ENCODE results near the gene MSH3. TPM values are rescaled to one million over a fixed set of nuclear protein-coding genes. Genes with fewer than 3 reads are reported as not detected.
"Not testable (repeated sequence)": the region's sequence is repeated elsewhere in the genome, so short reads cannot be mapped to it uniquely, and the experiment has no call there.

MSH3 gene
- total RNA-seq, 1 experiment from 2014 or later, result 32.5 TPM

DNA sequence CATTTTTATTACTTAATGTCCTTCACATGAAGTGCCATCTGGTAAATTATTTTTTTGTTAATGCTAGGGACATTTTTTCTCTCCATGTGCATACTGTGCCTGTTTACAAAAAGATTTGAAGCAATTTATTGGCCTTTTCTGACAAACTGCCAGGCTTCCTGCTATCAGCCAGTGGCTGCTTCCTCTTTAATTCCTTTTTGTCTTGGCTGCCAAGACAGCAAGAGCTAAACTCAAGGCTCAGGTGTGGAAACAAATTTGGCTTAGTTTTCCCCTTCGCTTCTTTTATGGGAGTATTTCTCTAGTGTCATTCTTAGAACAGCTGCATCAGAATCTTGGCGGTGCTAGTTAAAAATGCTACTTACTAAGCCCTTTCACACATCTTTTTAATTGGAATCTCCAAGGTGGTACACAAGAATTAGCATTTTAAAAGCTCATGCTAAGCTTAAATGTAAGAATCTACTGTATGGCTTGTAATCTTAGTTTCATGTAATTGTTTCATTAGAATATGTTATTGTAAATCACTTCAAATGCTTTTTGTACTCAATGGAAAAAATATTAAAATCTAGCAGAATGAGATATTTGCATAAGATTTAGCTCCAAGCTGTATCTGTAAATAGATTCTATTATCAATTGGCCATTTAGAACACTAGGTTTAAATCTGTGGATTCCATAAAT, 171.5 kb downstream of the MSH3 start:
- Histone ChIP-seq H3K4me3 (no peak overlapping the region), H3K27me3 (no peaks in the 10 kb centered on the region), H3K9me3 (replicated peaks) (peaks cover 13% of the 10 kb centered on the region; the same call in 1 of the 2 replicates), H3K36me3 (peaks cover 26% of the 10 kb centered on the region), H3K27ac (no peak overlapping the region), H3K4me1 (no peaks in the 10 kb centered on the region)
- no peak for DNase-seq

DNA sequence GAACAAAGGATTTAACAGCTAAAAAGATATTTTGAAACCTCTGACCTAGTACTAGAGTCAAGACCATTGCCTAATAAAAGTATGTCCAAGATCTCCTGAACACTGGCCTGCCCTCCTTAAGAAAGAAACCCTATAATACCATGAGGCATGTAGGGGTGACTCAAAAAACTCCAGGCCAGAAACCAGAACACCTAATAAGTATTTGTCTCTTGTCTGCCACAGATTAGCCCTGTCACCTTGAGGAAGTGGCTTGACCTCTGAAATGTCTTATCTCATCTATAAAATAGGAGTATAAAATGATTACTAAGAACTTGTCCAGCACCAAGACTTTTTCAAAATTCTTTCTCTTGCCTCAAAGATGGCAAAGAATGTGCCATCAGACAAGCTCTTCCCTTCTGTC, 180.3 kb downstream of the MSH3 start:
- no peak overlapping the region for H3K27ac ChIP-seq
- DNase-seq, result no peak
- no peaks in the 10 kb centered on the region for H3K27me3 ChIP-seq
- no peaks in the 10 kb centered on the region for H3K9me3 ChIP-seq (replicated peaks)
- 0 out of 2 replicates have a peak, but pooled peaks cover 4% of the 10 kb centered on the region for H3K4me1 ChIP-seq
- no peak overlapping the region for H3K4me3 ChIP-seq
- H3K36me3 ChIP-seq, result no peaks in the 10 kb centered on the region; the same call in 1 of the 2 replicates

DNA sequence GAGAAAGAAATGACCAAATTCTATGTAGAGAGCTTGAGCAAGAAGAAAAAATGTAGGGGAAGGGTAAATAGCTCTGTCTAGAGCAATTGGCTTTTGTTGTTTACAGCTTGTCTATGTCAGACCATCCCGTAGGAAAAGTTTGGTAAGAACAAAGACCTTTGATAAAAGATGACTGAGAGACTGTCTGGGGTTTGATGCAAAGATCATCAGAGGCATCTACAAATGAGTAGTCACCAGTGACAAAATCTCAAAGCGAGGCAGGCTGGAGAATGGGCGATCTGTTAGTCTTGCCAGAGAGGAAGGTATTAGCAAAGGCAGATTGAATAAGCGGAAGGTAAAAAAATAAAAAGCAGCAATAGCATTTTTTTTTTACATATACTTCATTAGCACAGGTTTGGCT, 180.7 kb downstream of the MSH3 start:
- no peak for DNase-seq
- Histone ChIP-seq H3K4me1 (0 out of 2 replicates have a peak, but pooled peaks cover 4% of the 10 kb centered on the region), H3K27me3 (no peaks in the 10 kb centered on the region), H3K4me3 (no peak overlapping the region), H3K9me3 (replicated peaks) (no peaks in the 10 kb centered on the region), H3K27ac (no peak overlapping the region), H3K36me3 (peaks cover 3% of the 10 kb centered on the region; the same call in 1 of the 2 replicates)

DNA sequence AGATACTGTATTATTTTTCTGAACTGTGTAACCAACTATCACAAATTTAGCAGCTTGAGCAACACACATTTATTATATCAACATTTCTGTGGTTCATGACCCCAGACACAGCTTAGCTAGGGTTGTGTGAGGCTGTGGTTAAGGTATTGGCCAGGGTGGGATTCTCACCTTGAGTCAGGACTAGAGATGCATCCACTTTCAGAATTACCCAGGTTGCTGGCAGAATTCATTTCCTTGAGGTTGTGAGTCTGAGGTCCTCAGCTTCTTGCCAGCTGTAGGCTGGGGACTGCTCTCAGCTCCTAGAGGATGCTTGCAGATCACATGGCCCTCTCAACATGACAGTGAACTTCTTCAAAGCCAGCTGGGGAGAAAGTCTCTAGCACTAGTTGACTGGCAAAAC, 183.2 kb downstream of the MSH3 start:
- DNase-seq, result no peak
- Histone ChIP-seq H3K9me3 (replicated peaks) (no peaks in the 10 kb centered on the region; the same call in 1 of the 2 replicates), H3K27me3 (no peaks in the 10 kb centered on the region)

DNA sequence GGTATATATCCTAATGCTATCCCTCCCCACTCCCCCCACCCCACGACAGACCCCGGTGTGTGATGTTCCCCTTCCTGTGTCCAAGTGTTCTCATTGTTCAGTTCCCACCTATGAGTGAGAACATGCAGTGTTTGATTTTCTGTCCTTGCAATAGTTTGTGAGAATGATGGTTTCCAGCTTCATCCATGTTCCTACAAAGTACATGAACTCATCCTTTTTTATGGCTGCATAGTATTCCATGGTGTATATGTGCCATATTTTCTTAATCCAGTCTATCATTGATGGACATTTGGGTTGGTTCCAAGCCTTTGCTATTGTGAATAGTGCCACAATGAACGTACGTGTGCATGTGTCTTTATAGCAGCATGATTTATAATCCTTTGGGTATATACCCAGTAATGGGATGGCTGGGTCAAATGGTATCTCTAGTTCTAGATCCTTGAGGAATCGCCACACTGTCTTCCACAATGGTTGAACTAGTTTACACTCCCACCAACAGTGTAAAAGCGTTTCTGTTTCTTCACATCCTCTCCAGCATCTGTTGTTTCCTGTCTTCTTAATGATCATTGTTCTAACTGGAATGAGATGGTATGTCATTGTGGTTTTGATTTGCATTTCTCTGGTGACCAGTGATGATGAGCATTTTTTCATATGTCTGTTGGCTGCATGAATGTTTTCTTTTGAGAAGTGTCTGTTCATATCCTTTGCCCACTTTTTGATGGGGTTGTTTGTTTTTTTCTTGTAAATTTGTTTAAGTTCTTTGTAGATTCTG, 186.8 kb downstream of the MSH3 start:
- DNase-seq; H3K27ac ChIP-seq; H3K4me3 ChIP-seq; H3K9me3 ChIP-seq (replicated peaks); H3K4me1 ChIP-seq; H3K27me3 ChIP-seq; H3K36me3 ChIP-seq: not testable (repeated sequence)

More for the DNA sequence above, 183.2 kb downstream of the MSH3 start:
- H3K4me3 ChIP-seq, result no peak overlapping the region
- H3K27ac ChIP-seq, result no peak overlapping the region
- 0 out of 2 replicates have a peak, but pooled peaks cover 4% of the 10 kb centered on the region for H3K4me1 ChIP-seq
- 0 out of 2 replicates have a peak, but pooled peaks cover 3% of the 10 kb centered on the region for H3K36me3 ChIP-seq

DNA sequence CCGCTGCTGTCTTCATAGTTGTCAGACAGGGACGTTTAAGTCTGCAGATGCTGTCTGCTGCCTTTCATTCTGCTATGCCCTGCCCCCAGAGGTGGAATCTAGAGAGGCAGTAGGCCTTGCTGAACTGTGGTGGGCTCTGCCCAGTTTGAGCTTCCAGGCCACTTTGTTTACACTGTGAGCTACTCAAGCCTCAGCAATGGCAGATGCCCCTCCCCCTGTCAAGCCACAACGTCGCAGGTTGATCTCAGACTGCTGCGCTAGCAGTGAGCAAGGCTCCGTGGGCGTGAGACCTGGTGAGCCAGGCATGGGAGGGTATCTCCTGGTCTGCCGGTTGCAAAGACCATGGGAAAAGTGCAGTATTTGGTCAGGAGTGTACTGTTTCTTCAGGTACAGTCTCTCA, 192.0 kb downstream of the MSH3 start:
- not testable (repeated sequence) for H3K4me1 ChIP-seq, H3K27me3 ChIP-seq, H3K27ac ChIP-seq, DNase-seq, H3K4me3 ChIP-seq
- peaks cover 11% of the 10 kb centered on the region for H3K36me3 ChIP-seq
- H3K9me3 ChIP-seq (replicated peaks), result peaks cover 13% of the 10 kb centered on the region

DNA sequence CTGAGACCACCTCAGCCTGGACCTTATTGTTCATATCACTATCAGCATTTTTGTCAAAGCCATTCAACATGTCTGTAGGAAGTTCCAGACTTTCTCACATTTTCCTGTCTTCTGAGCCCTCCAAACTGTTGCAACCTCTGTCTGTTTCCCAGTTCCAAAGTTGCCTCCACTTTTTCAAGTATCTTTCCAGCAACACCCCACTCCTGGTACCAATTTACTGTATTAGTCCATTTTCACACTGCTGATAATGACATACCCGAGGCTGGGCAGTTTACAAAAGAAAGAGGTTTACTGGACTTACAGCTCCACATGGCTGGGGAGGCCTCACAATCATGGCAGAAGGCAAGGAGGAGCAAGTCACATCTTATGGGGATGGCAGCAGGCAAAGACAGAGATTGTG, 195.7 kb downstream of the MSH3 start:
- not testable (repeated sequence) for H3K4me3 ChIP-seq, H3K27ac ChIP-seq, DNase-seq, H3K27me3 ChIP-seq, H3K4me1 ChIP-seq
- peaks cover 11% of the 10 kb centered on the region for H3K9me3 ChIP-seq (replicated peaks)
- H3K36me3 ChIP-seq, result peaks cover 11% of the 10 kb centered on the region

DNA sequence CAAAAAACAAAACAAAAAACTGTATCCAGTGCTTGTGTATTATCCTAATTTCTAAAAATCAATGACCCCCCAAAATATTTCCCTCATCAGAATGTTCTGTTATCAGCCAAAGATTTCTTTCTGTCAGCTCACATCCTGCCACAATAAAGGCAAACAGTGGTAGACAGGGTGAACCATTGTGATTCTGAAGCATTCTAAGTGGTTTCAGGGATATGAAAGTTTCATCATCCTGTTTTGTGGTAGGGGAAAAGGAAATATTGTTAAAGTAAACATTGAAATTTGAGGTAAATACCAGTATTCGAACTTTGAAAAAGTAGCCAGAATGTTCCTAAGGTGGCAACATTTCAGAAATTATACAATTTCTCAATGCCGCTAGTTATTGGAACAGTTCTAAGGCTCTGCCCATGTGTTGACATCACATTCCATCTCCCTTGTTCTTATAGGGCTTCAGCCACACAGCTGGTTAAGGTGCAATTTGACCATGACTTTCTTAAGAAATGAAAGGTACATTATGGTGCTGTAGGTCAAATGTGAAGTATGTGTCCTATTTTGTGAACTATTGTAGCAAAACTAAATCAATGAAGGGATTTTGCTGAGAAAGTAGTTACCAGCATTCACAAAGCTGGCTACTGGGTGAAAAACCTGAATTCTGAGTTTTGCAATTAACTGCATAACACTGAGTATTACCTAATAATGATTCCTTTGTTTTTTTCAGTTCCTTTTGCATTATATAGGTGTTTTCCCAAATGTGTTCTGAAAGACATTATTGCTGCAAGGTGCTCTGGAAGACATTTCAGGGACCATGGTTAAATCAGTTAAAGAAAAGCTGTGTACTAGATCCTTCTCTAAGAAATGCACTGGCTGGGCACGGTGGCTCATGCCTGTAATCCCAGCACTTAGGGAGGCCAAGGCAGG, 198.1 kb downstream of the MSH3 start:
- no peaks in the 10 kb centered on the region for H3K4me1 ChIP-seq
- H3K27ac ChIP-seq, result no peak overlapping the region
- H3K27me3 ChIP-seq, result no peaks in the 10 kb centered on the region
- peaks cover 11% of the 10 kb centered on the region for H3K9me3 ChIP-seq (replicated peaks)
- DNase-seq, result no peak
- no peak overlapping the region for H3K4me3 ChIP-seq
- H3K36me3 ChIP-seq, result peaks cover 14% of the 10 kb centered on the region

DNA sequence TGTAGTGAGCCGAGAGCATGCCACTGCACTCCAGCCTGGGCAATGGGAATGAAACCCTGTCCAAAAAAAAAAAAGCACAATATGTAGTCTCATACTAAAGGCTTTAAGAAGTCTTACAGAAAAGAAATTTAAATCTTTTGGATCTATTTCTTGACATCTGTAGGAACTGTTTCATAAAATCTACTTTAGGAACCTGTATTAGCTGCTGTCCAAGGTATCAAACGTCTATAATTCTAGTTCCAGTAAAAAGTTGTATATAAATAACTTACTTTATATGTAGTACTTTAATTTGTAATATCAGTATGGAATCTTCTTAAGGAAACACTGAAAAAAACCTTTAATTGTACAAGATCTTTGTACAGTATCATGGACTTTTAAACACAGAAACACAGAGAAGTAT, 199.0 kb downstream of the MSH3 start:
- Histone ChIP-seq H3K27ac (no peak overlapping the region), H3K27me3 (no peaks in the 10 kb centered on the region), H3K36me3 (peaks cover 14% of the 10 kb centered on the region), H3K4me3 (no peak overlapping the region), H3K9me3 (replicated peaks) (peaks cover 8% of the 10 kb centered on the region), H3K4me1 (no peaks in the 10 kb centered on the region)
- no peak for DNase-seq

DNA sequence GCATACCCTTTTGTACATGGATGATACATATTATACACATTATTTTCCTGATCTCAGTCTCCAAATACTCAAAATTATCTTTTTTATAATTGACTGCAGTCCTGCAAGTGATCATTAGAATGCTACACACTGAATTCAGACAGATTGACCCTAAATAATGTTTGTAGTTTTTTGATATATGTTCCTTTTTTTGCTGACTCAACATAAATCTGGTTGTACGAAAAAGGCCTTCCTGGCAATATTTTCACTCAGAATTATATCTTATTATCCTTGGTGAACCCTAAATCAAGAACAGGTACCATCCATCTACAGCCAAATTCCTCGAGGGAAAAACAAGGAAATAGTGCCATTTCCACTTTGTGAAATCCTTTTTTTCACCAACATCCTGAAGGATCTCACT, 200.1 kb downstream of the MSH3 start:
- H3K36me3 ChIP-seq, result peaks cover 5% of the 10 kb centered on the region
- DNase-seq, result no peak
- no peaks in the 10 kb centered on the region for H3K4me1 ChIP-seq
- H3K4me3 ChIP-seq, result no peak overlapping the region
- H3K9me3 ChIP-seq (replicated peaks), result peaks cover 6% of the 10 kb centered on the region
- no peak overlapping the region for H3K27ac ChIP-seq
- no peaks in the 10 kb centered on the region for H3K27me3 ChIP-seq

DNA sequence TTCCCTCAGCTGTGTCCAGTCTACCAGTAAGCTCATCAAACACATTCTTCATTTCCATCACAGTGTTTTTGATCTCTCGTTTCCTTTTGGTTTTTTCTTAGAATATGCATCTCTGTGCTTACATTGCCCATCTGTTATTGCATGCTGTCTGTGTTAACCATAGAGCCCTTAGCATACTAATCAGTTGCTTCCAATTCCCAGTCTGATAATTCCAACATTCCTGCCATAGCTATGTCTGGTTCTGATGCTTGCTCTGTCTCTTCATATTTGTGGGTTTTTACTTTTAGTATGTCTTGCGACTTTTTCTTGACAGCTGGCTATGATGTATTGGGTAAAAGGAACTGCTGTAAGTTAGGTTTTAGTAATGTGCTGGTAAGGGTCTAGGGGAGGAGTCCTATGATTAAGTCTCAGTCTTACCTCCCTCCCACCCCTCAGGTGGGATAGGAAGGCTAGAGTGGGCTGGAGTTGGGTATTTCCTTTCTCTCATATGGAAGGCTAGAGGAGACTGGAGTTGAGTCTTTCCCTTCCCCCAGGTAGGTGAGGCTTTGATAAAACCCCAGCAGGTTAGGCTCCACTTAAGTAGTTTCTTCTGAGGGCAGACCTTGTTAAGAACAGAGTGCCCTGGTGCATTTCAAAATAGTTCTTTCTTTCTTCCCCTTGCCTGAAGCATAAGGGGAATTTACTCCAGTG, 206.6 kb downstream of the MSH3 start:
- no peak overlapping the region for H3K27ac ChIP-seq
- H3K36me3 ChIP-seq, result peaks cover 7% of the 10 kb centered on the region
- no peak for DNase-seq
- no peaks in the 10 kb centered on the region; the same call in 1 of the 2 replicates for H3K9me3 ChIP-seq (replicated peaks)
- no peaks in the 10 kb centered on the region for H3K27me3 ChIP-seq
- H3K4me1 ChIP-seq, result no peaks in the 10 kb centered on the region
- no peak overlapping the region for H3K4me3 ChIP-seq

DNA sequence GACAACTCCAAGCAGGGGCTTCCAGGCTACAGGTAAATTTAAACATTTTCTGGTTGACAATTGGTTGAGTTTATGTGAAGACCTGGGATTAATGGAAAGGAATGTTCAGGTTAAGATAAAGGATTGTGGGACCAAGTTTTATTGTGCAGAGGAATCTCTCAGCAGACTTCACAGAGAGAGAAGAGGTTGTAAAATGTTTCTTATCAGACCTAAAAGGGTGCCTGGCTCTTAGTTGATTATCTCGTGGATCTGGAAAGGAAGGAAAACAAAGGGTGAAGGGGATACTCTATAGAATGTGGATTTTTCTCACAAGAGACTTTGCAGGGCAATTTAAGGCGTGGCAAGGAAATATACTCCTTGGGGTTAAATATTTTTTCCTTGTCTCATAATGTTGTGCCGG, 209.3 kb downstream of the MSH3 start:
- DNase-seq, result no peak
- Histone ChIP-seq H3K36me3 (peaks cover 13% of the 10 kb centered on the region; the same call in 1 of the 2 replicates), H3K27me3 (no peaks in the 10 kb centered on the region), H3K9me3 (replicated peaks) (no peaks in the 10 kb centered on the region), H3K4me3 (no peak overlapping the region), H3K27ac (no peak overlapping the region), H3K4me1 (no peaks in the 10 kb centered on the region)

DNA sequence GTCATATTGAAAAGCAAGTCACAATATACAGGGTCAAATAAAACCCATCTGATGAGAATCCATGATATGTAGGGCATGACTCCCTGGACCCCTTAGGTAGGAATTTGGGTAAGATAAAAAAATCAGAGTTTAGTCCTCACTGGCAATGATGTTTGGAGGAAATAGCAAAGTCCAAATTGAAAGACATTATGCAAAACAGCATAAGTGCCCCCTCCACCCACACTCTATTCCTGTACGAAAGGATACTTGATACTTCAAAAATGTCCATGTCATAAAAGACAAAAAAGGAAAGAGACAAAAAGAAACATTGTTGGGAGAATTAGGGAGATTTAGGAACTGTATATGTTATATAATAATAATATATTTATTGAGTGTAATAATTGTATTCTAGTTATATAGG, 209.7 kb downstream of the MSH3 start:
- H3K27me3 ChIP-seq, result no peaks in the 10 kb centered on the region
- H3K9me3 ChIP-seq (replicated peaks), result no peaks in the 10 kb centered on the region
- no peaks in the 10 kb centered on the region for H3K4me1 ChIP-seq
- no peak for DNase-seq
- H3K27ac ChIP-seq, result no peak overlapping the region
- no peak overlapping the region for H3K4me3 ChIP-seq
- peaks cover 13% of the 10 kb centered on the region; the same call in 1 of the 2 replicates for H3K36me3 ChIP-seq
